Keratinocyte (primary cell): ENCODE results near the gene CCDC150. TPM values are rescaled to one million over a fixed set of nuclear protein-coding genes. Genes with fewer than 3 reads are reported as not detected.

Experiments
- DNase-seq: peaks from one replicate; pipeline ENCODE4 v3.0.0-alpha.2; 2011; ENCODE audit warnings: low read depth, missing footprints, low spot score
- FAIRE-seq: peaks from 2 replicates; lab custom pipeline; 2011; peaks lifted over from hg19 to GRCh38; lab: Jason Lieb, UNC
- H2AFZ ChIP-seq: 2 replicates; pipeline ENCODE4 v1.6.0; 2012; ENCODE audit warnings: low read length, control low read depth, inconsistent platforms; ENCODE audit not compliant: control insufficient read depth
- H3K27ac ChIP-seq: 2 replicates; pipeline ENCODE4 v1.5.1; 2011; ENCODE audit warnings: low read length; ENCODE audit not compliant: control insufficient read depth, insufficient read depth
- H3K27me3 ChIP-seq: 3 replicates; pipeline ENCODE4 v1.6.0; 2011; ENCODE audit warnings: low read length; ENCODE audit not compliant: control insufficient read depth, insufficient read depth; ENCODE audit errors: extremely low read depth
- H3K36me3 ChIP-seq, 2 experiments: 2 replicates in 1 of 2; 3 replicates in 1 of 2; pipeline ENCODE4 v1.5.1; 2011; ENCODE audit warnings: low read length in 2 of 2, mild to moderate bottlenecking in 1 of 2; ENCODE audit not compliant: control insufficient read depth in 2 of 2, insufficient read depth in 2 of 2; ENCODE audit errors: extremely low read depth in 1 of 2
- H3K4me1 ChIP-seq: 3 replicates; pipeline ENCODE4 v1.5.1; 2011; ENCODE audit warnings: low read length; ENCODE audit not compliant: control insufficient read depth, insufficient read depth; ENCODE audit errors: extremely low read depth
- H3K4me2 ChIP-seq: 3 replicates; pipeline ENCODE4 v1.6.0; 2011; ENCODE audit warnings: low read depth, low read length; ENCODE audit not compliant: control insufficient read depth, insufficient read depth; ENCODE audit errors: extremely low read depth
- H3K4me3 ChIP-seq, 3 experiments: fragments of 200-600 bp in 1 of 3; sonication (generic) in 1 of 3; 2 replicates in 2 of 3; 3 replicates in 1 of 3; pipeline ENCODE4 v1.5.1; 2011 to 2016; ENCODE audit warnings: low read length in 3 of 3, mild to moderate bottlenecking in 3 of 3, control low read depth in 2 of 3, inconsistent platforms in 1 of 3, low read depth in 1 of 3, mixed read lengths in 1 of 3, mixed run types in 1 of 3, moderate library complexity in 1 of 3; ENCODE audit not compliant: control insufficient read depth in 2 of 3, insufficient read depth in 2 of 3; ENCODE audit errors: extremely low read depth in 1 of 3
- H3K79me2 ChIP-seq: 2 replicates; pipeline ENCODE4 v1.6.0; 2012; ENCODE audit warnings: low read length; ENCODE audit not compliant: control insufficient read depth, insufficient read depth
- H3K9ac ChIP-seq: 3 replicates; pipeline ENCODE4 v1.6.0; 2011; ENCODE audit warnings: low read length; ENCODE audit not compliant: control insufficient read depth, insufficient read depth; ENCODE audit errors: extremely low read depth
- H3K9me1 ChIP-seq: 3 replicates; pipeline ENCODE4 v1.6.0; 2011; ENCODE audit warnings: low read length; ENCODE audit not compliant: control insufficient read depth, insufficient read depth; ENCODE audit errors: extremely low read depth
- H3K9me3 ChIP-seq: 2 replicates; pipeline ENCODE4 v1.5.1; 2012; ENCODE audit warnings: low read depth, low read length; ENCODE audit not compliant: control insufficient read depth
- H4K20me1 ChIP-seq: 3 replicates; pipeline ENCODE4 v1.6.0; 2011; ENCODE audit warnings: low read length; ENCODE audit not compliant: control insufficient read depth, insufficient read depth; ENCODE audit errors: extremely low read depth
- EZH2 ChIP-seq: IDR thresholded peaks from one replicate; pipeline ENCODE4 v1.6.1; 2012; ENCODE audit warnings: inconsistent platforms, mild to moderate bottlenecking, low read length, moderate library complexity
- dilution Hi-C: fragments of 300-500 bp; cut with MboI; formaldehyde crosslinking; loops from one replicate; pipeline ENCODE4 v1.7.0; 2020; ENCODE audit warnings: low sequenced_read_pairs; ENCODE audit not compliant: extremely low pct_ligation_motif_present
- polyA plus RNA-seq, 5 experiments: library from polyadenylated mRNA; depleted of rRNA in 3 of 5; stranded (reverse) in 3 of 5; stranded (forward) in 1 of 5; unstranded in 1 of 5; fragments of >200 nt; gene quantifications; 1 replicate in 1 of 5; 2 replicates in 3 of 5; 3 replicates in 1 of 5; pipeline versions ENCODE4 v1.2.1 to v1.2.3, GENCODE V29; 2011 to 2012; ENCODE audit warnings: missing spikeins in 2 of 5, low read depth in 1 of 5, low replicate concordance in 1 of 5
- TF ChIP-seq, protein P1 (sequence below), 3 experiments: IDR thresholded peaks in 1 of 3; conservative IDR thresholded peaks in 1 of 3; optimal IDR thresholded peaks in 1 of 3; 2 replicates in 2 of 3; 3 replicates in 1 of 3; pipeline versions ENCODE3 to v1.5.1; 2011; ENCODE audit warnings: low read length in 3 of 3, mild to moderate bottlenecking in 3 of 3, moderate library complexity in 2 of 3, control low read depth in 1 of 3, inconsistent platforms in 1 of 3; ENCODE audit not compliant: insufficient read depth in 2 of 3; ENCODE audit errors: extremely low read depth in 1 of 3

CCDC150 gene
- polyA plus RNA-seq, 1 donor (not counting 4 experiments of a cell fraction or from before 2014, with no cell fraction given), result 5.0 TPM

GRCh38 chr2:196601430-196602306 lies 37.8 kb upstream of the CCDC150 start:
- Histone ChIP-seq H2AFZ (no peak overlapping the region), H3K79me2 (no peaks in the 10 kb centered on the region), H3K9me3 (no peaks in the 10 kb centered on the region), H4K20me1 (no peaks in the 10 kb centered on the region), H3K9ac (no peak overlapping the region), H3K36me3 (no peaks in the 10 kb centered on the region), H3K4me3 (no peak overlapping the region), H3K27me3 (no peaks in the 10 kb centered on the region), H3K4me2 (no peak overlapping the region), H3K4me1 (peaks cover 3% of the 10 kb centered on the region), H3K9me1 (no peaks in the 10 kb centered on the region), H3K27ac (no peak overlapping the region)
- TF ChIP-seq, protein P1, sequence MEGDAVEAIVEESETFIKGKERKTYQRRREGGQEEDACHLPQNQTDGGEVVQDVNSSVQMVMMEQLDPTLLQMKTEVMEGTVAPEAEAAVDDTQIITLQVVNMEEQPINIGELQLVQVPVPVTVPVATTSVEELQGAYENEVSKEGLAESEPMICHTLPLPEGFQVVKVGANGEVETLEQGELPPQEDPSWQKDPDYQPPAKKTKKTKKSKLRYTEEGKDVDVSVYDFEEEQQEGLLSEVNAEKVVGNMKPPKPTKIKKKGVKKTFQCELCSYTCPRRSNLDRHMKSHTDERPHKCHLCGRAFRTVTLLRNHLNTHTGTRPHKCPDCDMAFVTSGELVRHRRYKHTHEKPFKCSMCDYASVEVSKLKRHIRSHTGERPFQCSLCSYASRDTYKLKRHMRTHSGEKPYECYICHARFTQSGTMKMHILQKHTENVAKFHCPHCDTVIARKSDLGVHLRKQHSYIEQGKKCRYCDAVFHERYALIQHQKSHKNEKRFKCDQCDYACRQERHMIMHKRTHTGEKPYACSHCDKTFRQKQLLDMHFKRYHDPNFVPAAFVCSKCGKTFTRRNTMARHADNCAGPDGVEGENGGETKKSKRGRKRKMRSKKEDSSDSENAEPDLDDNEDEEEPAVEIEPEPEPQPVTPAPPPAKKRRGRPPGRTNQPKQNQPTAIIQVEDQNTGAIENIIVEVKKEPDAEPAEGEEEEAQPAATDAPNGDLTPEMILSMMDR (optimal IDR thresholded peaks at IDR 0.05 in 1 of 3, IDR thresholded peaks at IDR 0.05 in 1 of 3, conservative IDR thresholded peaks at IDR 0.05 in 1 of 3; ENCODE audit: extremely low read depth in 1 of 3, insufficient read depth in 2 of 3, low read length in 3 of 3), result no peak
- TF ChIP-seq EZH2, result no peak
- FAIRE-seq (peak; percentile 46), DNase-seq (peak; percentile 13)
- dilution Hi-C loops, result no loop called here

- peaks cover 11% of the 10 kb centered on the region for H3K4me1 ChIP-seq
- no peaks in the 10 kb centered on the region for H3K36me3 ChIP-seq
- H3K9me1 ChIP-seq, result no peaks in the 10 kb centered on the region
- no peaks in the 10 kb centered on the region for H3K9me3 ChIP-seq
- H3K9ac ChIP-seq, result no peak overlapping the region
- no peak overlapping the region for H3K4me2 ChIP-seq
- no peak overlapping the region for H3K4me3 ChIP-seq
- DNase-seq (no peak), FAIRE-seq (no peak)
- TF ChIP-seq, protein P1 (optimal IDR thresholded peaks at IDR 0.05 in 1 of 3, IDR thresholded peaks at IDR 0.05 in 1 of 3, conservative IDR thresholded peaks at IDR 0.05 in 1 of 3; ENCODE audit: extremely low read depth in 1 of 3, insufficient read depth in 2 of 3, low read length in 3 of 3), result no peak
- TF ChIP-seq EZH2, result no peak
- H3K27me3 ChIP-seq, result no peaks in the 10 kb centered on the region
- H3K27ac ChIP-seq, result no peak overlapping the region
- H4K20me1 ChIP-seq, result no peaks in the 10 kb centered on the region
- dilution Hi-C loops, result no loop called here
- H3K79me2 ChIP-seq, result no peaks in the 10 kb centered on the region
- H2AFZ ChIP-seq, result no peak overlapping the region
These were observed 35.3 kb upstream of the CCDC150 start for GRCh38 chr2:196604196-196604595.
